CD4-positive, alpha-beta T cell treated with Interleukin-17A for 4 hours (primary cell): Measurements from ENCODE around the gene TBC1D7.

Experiments
- DNase-seq: peaks from one replicate; pipeline ENCODE4 v3.0.0-alpha.2; 2020; ENCODE audit warnings: mixed read lengths

TBC1D7 gene

GRCh38 chr6:13263669-13264068 lies 64.7 kb downstream of the TBC1D7 start:
- DNase-seq: no peak

- DNase-seq: no peak
Observed at GRCh38 chr6:13262302-13263230, 65.8 kb downstream of the TBC1D7 start.

- DNase-seq: no peak
Observed at GRCh38 chr6:13261464-13261994, 66.8 kb downstream of the TBC1D7 start.

- no peak for DNase-seq
Observed at GRCh38 chr6:13260831-13261230, 67.5 kb downstream of the TBC1D7 start.

- DNase-seq: no peak
Observed at GRCh38 chr6:13260101-13260598, 68.2 kb downstream of the TBC1D7 start.

DNA sequence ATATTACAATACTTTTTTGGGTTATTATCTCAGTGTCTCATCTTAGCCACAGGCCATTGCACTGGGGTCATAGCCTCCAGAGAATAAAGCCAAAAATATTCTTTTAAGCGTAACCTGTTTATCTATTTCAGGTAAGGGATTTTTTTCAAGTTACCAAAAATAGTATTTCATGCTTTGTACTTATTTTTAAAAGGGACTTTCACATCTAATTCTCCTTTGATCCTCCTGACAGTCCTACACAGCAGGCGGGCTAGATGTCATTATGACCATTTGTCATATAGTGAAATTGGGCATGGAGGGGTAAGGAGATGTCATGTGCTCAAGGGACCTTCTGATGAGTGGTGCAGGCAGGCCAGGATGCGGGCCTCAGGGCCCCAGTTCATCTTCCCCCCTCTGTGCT lies 68.9 kb downstream of the TBC1D7 start:
- no peak for DNase-seq

DNA sequence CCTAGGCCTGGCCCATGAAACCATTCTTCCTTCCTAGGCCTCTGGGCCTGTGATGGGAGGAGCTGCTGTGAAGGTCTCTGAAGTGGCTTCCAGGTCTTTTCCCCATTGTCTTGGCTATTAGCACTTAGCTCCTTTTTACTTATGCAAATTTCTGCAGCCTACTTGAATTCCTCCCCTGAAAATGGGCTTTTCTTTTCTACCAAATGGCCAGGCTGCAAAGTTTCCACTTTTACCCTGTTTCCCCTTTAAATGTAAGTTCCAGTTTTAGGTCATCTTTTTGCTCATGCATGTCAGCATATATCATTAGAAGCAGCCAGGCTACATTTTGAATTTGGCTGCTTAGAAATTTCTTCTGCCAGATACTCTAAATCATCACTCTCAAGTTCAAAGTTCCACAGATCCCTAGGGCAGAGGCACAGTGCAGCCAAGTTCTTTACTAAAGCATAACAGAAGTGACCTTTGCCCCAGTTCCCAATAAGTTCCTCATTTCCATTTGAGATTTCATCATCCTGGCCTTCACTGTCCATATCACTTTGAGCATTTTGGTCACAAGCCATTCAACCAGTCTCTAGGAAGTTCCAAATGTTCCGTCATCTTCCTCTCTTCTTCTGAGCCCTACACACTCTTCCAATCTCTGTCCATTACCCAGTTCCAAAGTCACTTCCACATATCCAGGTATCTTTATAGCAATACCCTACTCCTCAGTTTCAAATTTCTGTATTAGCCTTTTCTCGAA lies 71.9 kb downstream of the TBC1D7 start:
- no peak for DNase-seq
